Stimulated activated CD4-positive, alpha-beta T cell treated with anti-CD3 and anti-CD28 coated beads, Interleukin-4, amount 100 ng/mL, for 24 hours (primary cell): ENCODE results near the gene LEFTY2.

Experiments used
- DNase-seq: peaks from one replicate; pipeline ENCODE4 v3.0.0-alpha.2; 2020

Gene LEFTY2

GRCh38 chr1:225928186-225929175 is 12.5 kb downstream of the LEFTY2 start:
- DNase-seq = no peak

GRCh38 chr1:225926551-225927113 is 14.4 kb downstream of the LEFTY2 start:
- no peak for DNase-seq

DNA sequence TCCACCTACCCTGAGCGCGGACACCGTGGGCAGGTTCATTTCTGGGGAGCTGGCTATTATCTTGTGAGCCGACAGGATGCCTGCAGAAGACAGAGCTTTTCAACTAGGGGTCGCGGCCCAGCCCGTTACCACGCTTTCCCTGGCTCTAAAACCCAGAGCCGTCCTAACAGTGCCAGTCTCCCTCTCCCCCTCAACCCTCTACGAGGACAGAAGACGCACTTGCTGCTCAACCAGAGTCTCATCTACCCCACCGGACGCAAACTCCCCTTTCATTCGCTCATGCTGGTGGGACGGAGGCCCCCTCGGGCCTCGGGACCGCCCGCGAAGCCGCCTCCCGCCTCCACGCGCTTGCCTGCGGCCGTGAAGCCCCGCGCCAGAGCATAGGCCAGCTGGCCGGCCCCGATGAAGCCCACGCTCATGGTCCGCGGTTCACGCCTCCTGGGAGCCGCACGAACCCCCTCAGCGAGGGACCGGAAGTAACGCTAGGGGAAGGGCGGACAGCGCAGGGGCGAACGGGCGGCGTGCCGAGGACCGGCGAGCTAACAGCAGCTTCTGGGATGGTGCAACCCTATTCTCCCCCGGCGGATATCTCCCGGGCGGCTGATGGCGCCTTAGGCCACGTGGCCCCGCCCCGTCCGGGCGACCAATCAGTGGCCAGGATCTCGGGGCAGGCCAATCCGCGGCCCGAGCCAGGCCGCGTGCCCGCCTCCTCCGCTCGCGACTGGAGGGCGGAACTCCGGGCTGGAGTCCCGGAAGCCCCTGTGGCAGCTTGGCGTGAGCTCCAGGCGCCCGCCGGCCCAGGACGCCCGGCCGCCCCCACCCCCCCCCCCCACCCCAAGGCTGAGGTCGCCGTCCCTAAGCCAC is 17.1 kb downstream of the LEFTY2 start, which contains the start of gene PYCR2:
TSS of gene PYCR2 (minus strand) at position 559 of the 864 bp plus-strand sequence. CDS start at position 419, 140 bp downstream.
- DNase-seq = peak; percentile 94

GRCh38 chr1:225923381-225923691 is 17.7 kb downstream of the LEFTY2 start:
- DNase-seq = no peak

- no peak for DNase-seq
Measured at GRCh38 chr1:225921734-225922709, 19.0 kb downstream of the LEFTY2 start.

GRCh38 chr1:225919906-225920305 is 21.1 kb downstream of the LEFTY2 start:
- no peak for DNase-seq

- DNase-seq = no peak
Measured at GRCh38 chr1:225918280-225918679, 22.7 kb downstream of the LEFTY2 start.

DNA sequence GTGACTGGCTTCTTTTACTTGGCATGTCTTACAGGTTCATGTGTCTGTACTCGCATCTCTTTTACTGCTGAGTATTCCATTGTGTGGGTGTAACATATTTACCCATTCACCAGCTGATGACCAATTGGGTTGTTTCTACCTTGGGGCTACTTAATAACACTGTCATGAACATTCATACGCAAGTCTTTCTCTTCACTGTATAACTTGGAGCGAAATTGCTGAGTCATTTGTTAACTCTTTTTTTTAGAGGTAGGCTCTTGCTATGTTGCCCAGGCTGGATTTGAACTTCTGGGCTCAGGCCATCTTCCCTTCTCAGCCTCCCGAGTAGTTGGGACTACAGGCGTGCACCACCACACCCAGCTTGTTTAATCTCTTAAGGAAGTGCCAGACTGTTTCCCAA is 23.5 kb downstream of the LEFTY2 start:
- DNase-seq = no peak

GRCh38 chr1:225917101-225917500 is 23.9 kb downstream of the LEFTY2 start:
- DNase-seq = no peak

GRCh38 chr1:225915538-225915991 is 25.5 kb downstream of the LEFTY2 start:
- DNase-seq = no peak

DNA sequence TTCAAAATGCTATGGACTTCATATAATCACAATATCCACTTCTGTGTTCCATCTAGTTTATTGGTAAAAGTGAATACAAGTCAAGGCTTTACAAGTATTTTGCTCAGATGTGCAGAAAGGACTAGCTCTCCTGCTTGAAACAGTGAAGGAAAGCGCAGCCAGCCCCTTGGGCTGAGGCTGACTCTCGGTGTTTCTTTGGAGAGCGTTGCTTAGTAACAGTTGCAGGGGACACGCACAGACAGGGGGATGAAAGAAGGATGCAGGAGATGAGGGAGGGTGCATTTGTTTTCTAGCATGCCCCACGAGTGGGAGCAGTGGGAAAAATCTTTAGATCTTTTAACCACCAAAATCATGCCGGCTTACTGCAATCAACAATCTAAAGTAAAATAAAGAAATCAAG is 26.1 kb downstream of the LEFTY2 start:
- DNase-seq = no peak

DNA sequence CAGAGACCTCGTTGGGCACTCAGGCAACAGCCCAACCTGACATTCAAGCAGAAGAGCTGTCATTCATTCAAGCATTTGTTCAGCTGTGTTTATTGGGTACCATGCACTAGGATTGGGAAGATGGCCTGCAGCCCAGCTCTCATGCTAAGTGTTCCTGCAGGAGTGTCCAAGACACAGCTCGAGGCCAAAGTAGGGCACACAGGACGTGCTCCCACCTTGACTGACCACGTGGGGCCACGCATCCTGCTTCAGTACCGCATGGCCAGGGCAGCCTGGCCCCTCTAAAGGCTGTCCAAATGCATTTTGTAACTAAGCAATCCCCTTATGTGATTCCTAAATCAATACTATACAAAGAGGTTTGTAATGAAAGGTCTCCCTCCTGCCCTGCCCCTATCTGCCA is 26.6 kb downstream of the LEFTY2 start:
- DNase-seq = no peak

DNA sequence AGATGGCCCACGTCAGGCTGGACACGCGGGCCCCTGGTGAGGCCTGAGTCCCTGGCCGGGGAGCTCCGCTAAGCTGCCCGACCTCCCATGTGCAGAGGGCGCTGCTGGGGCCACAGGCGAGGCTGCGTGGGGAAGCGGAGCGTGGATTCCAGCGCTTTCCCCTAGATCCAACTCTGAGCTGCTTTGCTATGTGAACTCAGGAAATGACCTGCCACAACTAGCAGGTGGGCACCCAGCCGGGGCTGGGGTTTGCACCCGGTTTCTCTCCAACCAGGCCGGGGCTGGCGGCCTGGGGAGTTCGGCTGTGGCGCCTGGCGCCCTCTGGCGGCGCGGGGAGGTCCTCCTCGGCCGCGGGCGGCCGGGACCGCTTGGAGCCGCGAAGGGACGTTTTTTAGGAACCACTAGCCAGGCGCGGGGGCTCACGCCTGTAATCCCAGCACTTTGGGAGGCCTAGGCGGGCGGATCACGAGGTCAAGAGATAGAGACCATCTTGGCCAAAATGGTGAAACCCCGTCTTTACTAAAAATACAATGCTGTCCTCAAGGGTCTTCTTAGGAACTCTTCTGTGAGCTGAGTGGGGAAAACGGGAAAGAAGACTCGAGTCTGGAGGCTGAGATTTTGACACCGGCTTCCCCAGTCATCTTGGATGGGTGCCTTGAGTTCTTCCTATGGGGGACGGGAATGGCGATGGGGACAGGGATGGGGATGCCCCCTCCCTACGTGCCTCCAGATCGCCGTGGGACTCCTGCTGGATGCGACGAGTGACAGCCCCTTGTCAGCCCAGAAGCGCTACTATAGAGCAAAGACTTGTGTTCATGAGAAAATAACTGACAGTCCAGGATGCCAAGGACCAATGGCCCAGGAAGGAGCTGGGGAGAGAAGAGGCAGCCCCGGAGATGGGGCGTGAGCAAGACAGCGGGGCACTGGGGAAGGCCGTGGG is 29.6 kb downstream of the LEFTY2 start:
- DNase-seq = peak; percentile 73

DNA sequence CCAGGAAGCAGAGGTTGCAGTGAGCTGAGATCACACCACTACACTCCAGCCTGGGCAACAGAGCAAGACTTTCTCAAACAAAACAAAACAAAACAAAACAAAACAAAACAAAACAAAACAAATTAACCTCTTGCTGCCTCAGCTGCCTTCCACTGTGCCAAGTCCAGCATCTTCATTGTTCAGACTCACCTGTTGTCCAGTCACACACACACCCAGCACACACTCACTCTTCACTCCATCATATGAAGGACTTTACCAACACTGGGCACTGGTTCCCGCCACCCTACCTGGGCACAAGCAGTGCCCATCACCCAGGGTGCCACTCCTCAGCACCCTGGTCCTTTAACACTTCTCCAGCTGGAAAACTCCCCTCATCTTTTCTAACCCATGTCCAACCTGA is 31.5 kb downstream of the LEFTY2 start:
- DNase-seq = no peak

- DNase-seq = no peak
Measured at GRCh38 chr1:225908773-225909172, 32.2 kb downstream of the LEFTY2 start.

- DNase-seq = no peak
Measured at GRCh38 chr1:225908013-225908640, 32.9 kb downstream of the LEFTY2 start.

DNA sequence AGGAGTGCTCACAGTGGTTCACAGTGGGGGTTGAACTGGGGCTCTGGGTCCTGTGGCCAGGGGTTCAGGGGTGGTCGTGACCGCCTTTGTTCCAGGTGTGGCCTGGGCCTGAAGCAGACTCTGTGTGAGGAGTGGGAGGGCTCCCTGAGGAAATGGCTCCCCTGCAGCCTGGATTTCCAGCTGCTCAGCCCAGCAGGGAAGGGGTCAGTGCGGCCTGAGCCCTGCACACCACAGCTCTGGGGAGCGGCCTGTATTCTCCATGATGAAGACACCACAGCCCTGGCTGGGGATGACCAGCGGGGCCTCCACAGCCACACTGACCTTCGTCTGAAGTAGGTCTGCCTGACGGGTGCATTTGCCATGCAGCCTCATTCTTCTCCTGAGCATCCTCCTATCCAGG is 33.7 kb downstream of the LEFTY2 start:
- DNase-seq = no peak

- DNase-seq = no peak
Measured at GRCh38 chr1:225906467-225906866, 34.6 kb downstream of the LEFTY2 start.

- DNase-seq = no peak
Measured at GRCh38 chr1:225903623-225904022, 37.4 kb downstream of the LEFTY2 start.
